Measurements from ENCODE around the gene NCKAP5L. TPM values are rescaled to one million over a fixed set of nuclear protein-coding genes. Genes with fewer than 3 reads are reported as not detected.

Gene NCKAP5L
- total and polyA plus RNA-seq, 2 of the 8 experiments (the other 6 are each of a cell fraction or from before 2014, with no cell fraction given): 9.4 to 27.9 TPM

- no peak overlapping the region for H2BK12ac ChIP-seq (ENCODE audit: low read depth, low read length)
- H3K36me3 ChIP-seq (ENCODE audit: control insufficient read depth in 2 of 4, insufficient read depth in 4 of 4, low read length in 3 of 4): no peaks in the 10 kb centered on the region
- CTCF ChIA-PET (ENCODE audit: partially characterized antibody): interaction anchor here (0.7 to 10.0 kb wide), 29 partner anchors 11 to 215 kb away, joined by 3 to 137 read pairs (median 10); partner anchors contain the start of genes AQP5, NCKAP5L and TMBIM6
- H3K14ac ChIP-seq (ENCODE audit: insufficient read length): no peak overlapping the region
- no peak overlapping the region for H3K27ac ChIP-seq (ENCODE audit: low read depth, low read length)
- H3K4me3 ChIP-seq (ENCODE audit: extremely low read depth in 1 of 4, insufficient read depth in 2 of 4, low read depth in 3 of 4, low read length in 4 of 4): no peak overlapping the region
- H3K9ac ChIP-seq (replicated peaks in 1 of 4; ENCODE audit: extremely low read depth in 1 of 4, low read depth in 3 of 4, low read length in 3 of 4): no peak overlapping the region
- no peak overlapping the region for H2BK5ac ChIP-seq (ENCODE audit: low read depth, low read length)
- no peak overlapping the region for H2AK5ac ChIP-seq (ENCODE audit: low read depth, low read length)
- no peaks in the 10 kb centered on the region; a peak in 1 of 4 replicates for H3K9me3 ChIP-seq (ENCODE audit: insufficient read depth in 2 of 2, low read depth in 1 of 2, low read length in 1 of 2)
- H2BK120ac ChIP-seq (replicated peaks; ENCODE audit: low read depth, low read length): no peak overlapping the region
- no peak overlapping the region for H2AFZ ChIP-seq (ENCODE audit: low read length)
- H3K23me2 ChIP-seq (ENCODE audit: low read depth, low read length): no peaks in the 10 kb centered on the region
- no peaks in the 10 kb centered on the region for H3K79me1 ChIP-seq (ENCODE audit: low read depth, low read length)
- H3K56ac ChIP-seq (replicated peaks; ENCODE audit: insufficient read length, low read depth, low read length): no peak overlapping the region
- DNase-seq (ENCODE audit: low read depth in 1 of 2, low spot score in 2 of 2) (peak in 1 of 2 experiments; percentile 24), FAIRE-seq (no peak)
- 86% methylated on average over 8 of the region's 8 CpGs; no CpG with 5 or more reads in 1 of the 2 experiments for WGBS, 2 experiments (ENCODE audit: extremely low coverage in 1 of 2, insufficient coverage in 1 of 2, insufficient read length in 1 of 2, insufficient replicate concordance in 2 of 2, low coverage in 1 of 2, low lambda C conversion rate in 2 of 2, missing lambda C conversion rate in 1 of 2)
- no peak overlapping the region for H4K8ac ChIP-seq (ENCODE audit: extremely low read depth, insufficient read depth, low read length)
- H3K4ac ChIP-seq (replicated peaks; ENCODE audit: insufficient read length, low read depth, low read length): no peak overlapping the region
- H3K18ac ChIP-seq (ENCODE audit: extremely low read depth, low read length): no peak overlapping the region
- H2BK15ac ChIP-seq (ENCODE audit: low read length): no peak overlapping the region
- H4K5ac ChIP-seq (ENCODE audit: insufficient read length, low read depth, low read length): no peak overlapping the region
- H3K4me1 ChIP-seq (replicated peaks in 1 of 4; ENCODE audit: control insufficient read depth in 3 of 4, insufficient read depth in 4 of 4, low read length in 3 of 4): peaks cover 0 to 3% (median 1%) of the 10 kb centered on the region in 4 experiments; a peak in 3 of 7 replicates
- POLR2A ChIA-PET (ENCODE audit: partially characterized antibody): no interaction called here
- peaks cover 0 to 2% (median 0%) of the 10 kb centered on the region in 4 experiments; a peak in 1 of 7 replicates for H3K27me3 ChIP-seq (replicated peaks in 1 of 4; ENCODE audit: control insufficient read depth in 3 of 4, extremely low read depth in 1 of 4, insufficient read depth in 3 of 4, low read length in 3 of 4)
- no peak overlapping the region for H4K91ac ChIP-seq (replicated peaks; ENCODE audit: insufficient read length, low read length)
- no peak overlapping the region for H3K4me2 ChIP-seq (ENCODE audit: insufficient read depth in 1 of 2, low read depth in 2 of 2, low read length in 2 of 2)
- H4K20me1 ChIP-seq (replicated peaks in 1 of 2; ENCODE audit: control insufficient read depth in 1 of 2, insufficient read depth in 2 of 2, low read length in 2 of 2): no peaks in the 10 kb centered on the region
- no peak overlapping the region for H2BK20ac ChIP-seq (ENCODE audit: low read length)
- H3K79me2 ChIP-seq (ENCODE audit: control insufficient read depth in 1 of 2, insufficient read depth in 2 of 2, low read length in 2 of 2): no peaks in the 10 kb centered on the region
- no peak overlapping the region for H3K23ac ChIP-seq (ENCODE audit: insufficient read length)
- TF ChIP-seq KDM5A (IDR thresholded peaks at IDR 0.05; ENCODE audit: low read length) (no peak), PHF8 (conservative IDR thresholded peaks at IDR 0.05; ENCODE audit: low read depth, low read length) (no peak), CREB1 (IDR thresholded peaks at IDR 0.05) (no peak)
Measured at GRCh38 chr12:49865782-49866135, 37.5 kb upstream of the NCKAP5L start.

Measured in H1 (cell line).